Measurements from ENCODE around the gene RIN1.

DNA sequence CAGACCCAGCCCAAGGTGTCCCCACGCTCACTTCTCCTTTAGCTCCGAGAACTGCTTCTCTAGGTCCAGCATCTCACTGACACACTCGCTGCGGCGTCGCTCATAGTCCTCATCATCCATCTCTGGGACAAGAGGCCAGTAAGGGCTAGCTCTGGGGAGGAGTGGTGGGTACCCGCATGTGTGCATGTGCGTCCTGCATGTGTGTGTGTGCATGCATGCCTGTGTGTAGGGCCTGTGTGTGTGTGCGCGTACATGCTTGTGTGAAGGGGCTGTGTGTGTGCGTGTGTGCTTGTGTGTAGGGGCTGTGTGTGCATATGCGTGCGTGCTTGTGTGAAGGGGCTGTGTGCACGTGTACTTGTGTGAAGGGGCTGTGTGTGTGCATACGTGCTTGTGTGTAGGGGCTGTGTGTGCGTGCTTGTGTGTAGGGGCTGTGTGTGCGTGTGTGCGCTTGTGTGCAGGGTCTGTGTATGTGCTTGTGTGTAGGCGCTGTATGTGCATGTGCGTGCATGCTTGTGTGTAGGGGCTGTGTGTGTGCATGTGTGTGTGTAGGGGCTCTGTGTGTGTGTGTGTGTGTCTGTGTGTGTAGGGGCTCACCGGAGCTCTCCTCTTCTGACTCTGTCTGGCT lies 5.4 kb upstream of the RIN1 start:
- TF ChIP-seq CTCF (IDR thresholded peaks at IDR 0.05; ENCODE audit: extremely low read depth in 1 of 2, insufficient read depth in 1 of 2, low read depth in 1 of 2, low read length in 2 of 2) (no peak), EZH2 (IDR thresholded peaks at IDR 0.05; ENCODE audit: borderline replicate concordance, low read depth, low read length, severe bottlenecking) (no peak), MAX (IDR thresholded peaks at IDR 0.05; ENCODE audit: insufficient read depth, insufficient read length) (no peak)

Data from endothelial cell of umbilical vein (primary cell).